ENCODE results near the gene CDK14.

DNA sequence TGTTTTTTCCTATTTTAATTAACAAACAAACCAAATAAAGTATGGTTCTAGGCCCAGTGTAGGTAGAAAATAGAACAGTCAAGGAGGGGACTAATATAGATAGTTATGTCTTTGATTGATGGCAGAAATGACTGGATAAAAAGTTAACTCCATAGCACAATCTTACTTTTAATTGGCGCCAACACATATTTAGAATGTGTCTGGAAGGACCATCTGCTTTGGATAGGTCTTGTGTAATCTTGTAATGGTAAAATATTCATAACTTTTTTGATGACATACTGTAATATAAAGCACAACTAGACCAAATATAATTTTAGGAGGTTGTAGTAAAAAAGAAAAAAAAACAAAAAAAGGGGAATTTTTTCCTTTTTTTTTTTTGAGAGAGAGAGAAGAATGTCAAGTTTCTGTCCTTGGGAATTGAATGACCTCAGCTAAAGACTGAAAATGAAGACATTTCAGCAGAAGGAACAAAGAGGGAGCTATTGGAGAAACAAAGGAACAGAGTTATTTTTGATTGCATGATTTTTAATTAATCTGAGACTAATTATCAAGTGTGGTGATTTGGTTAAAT lies 193.7 kb downstream of the CDK14 start:
- TF ChIP-seq, protein P1, sequence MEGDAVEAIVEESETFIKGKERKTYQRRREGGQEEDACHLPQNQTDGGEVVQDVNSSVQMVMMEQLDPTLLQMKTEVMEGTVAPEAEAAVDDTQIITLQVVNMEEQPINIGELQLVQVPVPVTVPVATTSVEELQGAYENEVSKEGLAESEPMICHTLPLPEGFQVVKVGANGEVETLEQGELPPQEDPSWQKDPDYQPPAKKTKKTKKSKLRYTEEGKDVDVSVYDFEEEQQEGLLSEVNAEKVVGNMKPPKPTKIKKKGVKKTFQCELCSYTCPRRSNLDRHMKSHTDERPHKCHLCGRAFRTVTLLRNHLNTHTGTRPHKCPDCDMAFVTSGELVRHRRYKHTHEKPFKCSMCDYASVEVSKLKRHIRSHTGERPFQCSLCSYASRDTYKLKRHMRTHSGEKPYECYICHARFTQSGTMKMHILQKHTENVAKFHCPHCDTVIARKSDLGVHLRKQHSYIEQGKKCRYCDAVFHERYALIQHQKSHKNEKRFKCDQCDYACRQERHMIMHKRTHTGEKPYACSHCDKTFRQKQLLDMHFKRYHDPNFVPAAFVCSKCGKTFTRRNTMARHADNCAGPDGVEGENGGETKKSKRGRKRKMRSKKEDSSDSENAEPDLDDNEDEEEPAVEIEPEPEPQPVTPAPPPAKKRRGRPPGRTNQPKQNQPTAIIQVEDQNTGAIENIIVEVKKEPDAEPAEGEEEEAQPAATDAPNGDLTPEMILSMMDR (IDR thresholded peaks at IDR 0.05), result no peak
- TF ChIP-seq POLR2A (IDR thresholded peaks at IDR 0.05), result no peak

All from heart left ventricle (tissue), 13 donors.